ENCODE data around the gene PCCA.
"Not testable (repeated sequence)": the region's sequence is repeated elsewhere in the genome, so short reads cannot be mapped to it uniquely, and the experiment has no call there.

Gene PCCA

GRCh38 chr13:100098445-100099116 lies 9.7 kb downstream of the PCCA start:
- DNase-seq: no peak

GRCh38 chr13:100099117-100099445 lies 10.2 kb downstream of the PCCA start:
- not testable (repeated sequence) for DNase-seq

- no peak for DNase-seq
Measured at GRCh38 chr13:100100115-100100879, 11.4 kb downstream of the PCCA start.

DNA sequence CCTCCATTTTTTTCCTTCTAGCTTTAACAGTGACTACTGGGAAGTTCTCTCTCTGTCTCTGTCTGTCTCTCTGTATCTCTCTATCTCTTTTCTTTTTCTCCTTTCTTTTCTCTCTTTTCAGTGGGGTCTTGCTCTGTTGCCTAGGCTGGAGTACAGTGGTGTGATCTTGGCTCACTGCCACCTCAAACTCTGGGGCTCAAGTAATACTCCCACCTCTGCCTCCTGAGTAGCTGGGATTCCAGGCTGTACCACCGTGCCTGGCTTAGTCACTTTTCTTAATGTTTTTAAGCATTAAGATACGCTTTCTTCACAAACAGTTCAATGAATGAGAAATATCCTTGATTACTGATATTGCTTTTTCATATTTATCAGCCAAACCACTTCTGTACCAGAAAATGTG lies 13.1 kb downstream of the PCCA start:
- DNase-seq: no peak

- DNase-seq: no peak
Measured at GRCh38 chr13:100106005-100106404, 17.1 kb downstream of the PCCA start.

GRCh38 chr13:100106705-100107104 lies 17.8 kb downstream of the PCCA start:
- no peak for DNase-seq

- DNase-seq: no peak
Measured at GRCh38 chr13:100108913-100109507, 20.1 kb downstream of the PCCA start.

GRCh38 chr13:100110269-100110668 lies 21.4 kb downstream of the PCCA start:
- DNase-seq: no peak

- no peak for DNase-seq
Measured at GRCh38 chr13:100112186-100112838, 23.4 kb downstream of the PCCA start.

DNA sequence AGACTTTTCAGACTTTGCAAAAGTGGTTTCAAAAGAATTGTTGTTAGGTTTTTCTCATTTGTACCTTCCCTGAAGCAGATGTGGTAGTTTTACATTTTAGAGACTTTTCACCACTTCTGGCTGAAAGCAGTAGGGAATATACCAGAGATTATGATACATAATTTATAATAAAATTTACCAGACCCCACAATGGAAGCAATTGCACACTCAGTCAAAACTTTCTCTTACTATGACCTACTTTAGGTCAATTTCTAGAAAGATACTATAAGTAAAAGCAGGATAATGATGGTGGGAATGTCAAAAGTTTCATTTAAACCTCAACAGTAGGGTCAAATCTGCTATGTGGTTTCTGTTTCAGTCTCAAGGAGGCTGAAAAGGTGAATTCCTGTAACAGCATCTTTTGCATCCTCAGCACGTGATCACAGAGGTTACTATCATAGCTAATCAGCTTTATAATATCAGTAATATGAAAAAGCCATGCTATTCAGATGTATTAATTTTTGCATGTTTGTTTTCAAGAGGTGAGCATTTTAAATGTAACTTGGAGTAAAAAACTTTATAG lies 26.9 kb downstream of the PCCA start:
- DNase-seq: no peak

GRCh38 chr13:100124265-100124664 lies 35.4 kb downstream of the PCCA start:
- DNase-seq: no peak

DNA sequence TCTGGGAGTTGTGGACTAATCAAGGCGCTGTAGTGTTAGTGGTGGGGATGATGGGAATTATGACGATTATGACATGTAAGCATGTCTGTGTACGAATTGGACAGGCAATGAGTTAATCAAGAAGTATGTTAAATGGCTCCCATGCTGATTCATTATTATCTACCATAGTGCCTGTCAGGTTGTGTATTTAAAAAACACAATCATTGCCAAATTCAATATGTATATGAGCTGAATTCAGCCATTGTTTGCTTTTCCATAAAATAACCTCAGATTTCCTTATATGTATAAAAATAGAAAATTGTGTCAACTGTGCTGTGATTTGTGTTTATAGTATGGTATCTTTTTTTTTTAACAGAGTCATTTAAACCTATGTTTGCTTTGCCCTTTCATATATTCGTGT lies 37.1 kb downstream of the PCCA start:
- DNase-seq: no peak

- DNase-seq: no peak
Measured at GRCh38 chr13:100128373-100128772, 39.5 kb downstream of the PCCA start.

GRCh38 chr13:100128838-100129237 lies 39.9 kb downstream of the PCCA start:
- no peak for DNase-seq

DNA sequence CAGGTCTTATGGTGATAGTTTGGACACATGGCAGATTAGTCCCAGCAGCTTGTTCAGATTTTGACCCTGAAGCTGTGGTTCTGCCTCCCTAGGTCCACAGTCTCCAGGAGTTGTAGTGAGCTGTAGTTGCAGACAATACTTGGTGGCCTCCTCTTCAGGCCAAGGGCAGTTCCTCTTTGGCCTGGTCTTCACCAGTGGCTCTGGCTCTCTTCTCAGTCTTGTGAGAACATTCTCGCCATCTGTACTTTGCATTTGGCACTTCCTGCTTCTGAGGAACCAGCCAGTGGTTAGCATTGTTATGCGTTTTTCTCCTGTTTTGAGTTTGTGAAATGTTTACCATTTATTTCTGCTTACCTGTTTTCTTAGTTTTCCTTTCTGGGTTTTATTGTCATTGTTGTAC lies 40.7 kb downstream of the PCCA start:
- DNase-seq: no peak

DNA sequence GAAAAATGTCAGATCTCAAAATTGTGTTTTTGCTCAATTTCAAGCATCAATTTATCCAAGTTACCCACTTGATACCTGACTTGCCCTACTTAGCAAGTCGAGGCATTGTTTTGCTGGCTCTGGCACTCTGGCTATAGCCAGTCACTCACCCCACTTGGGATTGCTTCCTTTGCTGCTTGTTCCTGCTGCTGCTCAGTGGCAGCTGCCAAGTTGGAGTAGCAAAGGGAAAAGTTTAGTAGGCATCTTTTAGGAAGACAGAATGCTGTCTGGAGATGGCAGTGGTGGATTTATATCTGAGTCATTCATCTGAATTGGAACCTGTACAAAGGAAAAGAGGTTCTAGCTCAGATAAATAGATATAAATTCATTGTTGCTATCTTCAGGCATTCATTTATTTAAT lies 41.2 kb downstream of the PCCA start:
- DNase-seq: no peak

DNA sequence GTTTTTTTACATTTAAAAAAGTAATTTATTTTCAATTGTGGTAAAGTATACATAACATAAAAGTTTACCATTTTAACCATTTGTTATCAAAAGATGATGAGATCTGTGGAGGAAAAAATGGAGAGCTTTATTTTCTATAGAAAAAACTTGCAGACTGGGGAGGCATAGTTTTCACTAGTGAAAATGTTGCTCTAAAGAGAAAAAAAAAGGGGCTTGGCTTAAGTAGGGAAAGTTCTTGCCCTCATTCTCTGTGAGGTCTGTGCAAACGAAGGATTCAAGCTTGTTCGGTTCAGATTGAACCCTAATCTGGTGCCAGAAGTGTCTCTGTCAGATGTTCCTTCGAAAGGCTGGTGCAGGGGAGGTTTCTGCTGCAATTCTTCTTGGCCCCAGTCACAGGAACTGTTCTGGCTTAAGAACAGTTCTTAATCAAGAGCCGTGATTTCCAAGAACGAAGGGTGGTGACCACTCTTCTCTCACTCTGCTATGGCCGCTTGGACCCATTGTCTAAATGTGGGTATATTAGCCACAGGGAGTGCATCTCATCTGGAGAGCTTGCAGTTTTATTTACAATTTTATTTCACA lies 42.1 kb downstream of the PCCA start:
- DNase-seq: no peak

GRCh38 chr13:100131863-100132574 lies 43.1 kb downstream of the PCCA start:
- no peak for DNase-seq

- DNase-seq: no peak
Measured at GRCh38 chr13:100138859-100139491, 50.1 kb downstream of the PCCA start.

- DNase-seq: no peak
Measured at GRCh38 chr13:100139817-100140216, 50.9 kb downstream of the PCCA start.

DNA sequence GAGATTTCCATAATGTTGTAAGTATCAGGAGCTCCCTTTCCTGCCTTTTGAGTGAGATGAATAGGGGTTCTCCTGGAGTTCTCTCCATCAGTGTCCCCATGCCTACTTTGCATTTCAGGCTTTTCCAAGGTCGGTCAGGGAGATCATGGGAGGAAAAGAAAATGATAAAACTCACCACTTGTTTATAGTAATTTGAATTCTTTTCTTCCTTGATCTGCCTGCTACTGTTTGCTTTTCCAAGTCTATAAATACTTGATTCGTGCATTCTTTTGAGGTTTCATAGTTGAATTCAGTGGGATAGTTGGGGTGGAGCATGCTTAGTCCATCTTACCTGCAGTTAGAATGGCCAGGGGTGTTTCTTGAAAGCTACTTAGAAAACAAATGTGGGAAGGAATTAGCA lies 51.5 kb downstream of the PCCA start:
- no peak for DNase-seq

GRCh38 chr13:100141461-100141961 lies 52.6 kb downstream of the PCCA start:
- DNase-seq: not testable (repeated sequence)

Data from retina (tissue), 1 donor.